Jurkat, Clone E6-1 (cell line): ENCODE measurements around the gene C5orf15.
A peak's percentile ranks its signal among the peaks of the same experiment; 100 is the strongest.
"Not testable (repeated sequence)": the region's sequence is repeated elsewhere in the genome, so short reads cannot be mapped to it uniquely, and the experiment has no call there.

Source experiments
- DNase-seq: peaks from one replicate; pipeline ENCODE4 v3.0.0-alpha.2; 2011; ENCODE audit warnings: low read depth, low spot score
- H3K4me3 ChIP-seq: 2 replicates; pipeline ENCODE4 v1.5.1; 2011; ENCODE audit warnings: mild to moderate bottlenecking, low read length, control low read depth, moderate library complexity

Gene C5orf15

GRCh38 chr5:133942614-133943474 is 25.6 kb downstream of the C5orf15 start:
- no peak for DNase-seq

DNA sequence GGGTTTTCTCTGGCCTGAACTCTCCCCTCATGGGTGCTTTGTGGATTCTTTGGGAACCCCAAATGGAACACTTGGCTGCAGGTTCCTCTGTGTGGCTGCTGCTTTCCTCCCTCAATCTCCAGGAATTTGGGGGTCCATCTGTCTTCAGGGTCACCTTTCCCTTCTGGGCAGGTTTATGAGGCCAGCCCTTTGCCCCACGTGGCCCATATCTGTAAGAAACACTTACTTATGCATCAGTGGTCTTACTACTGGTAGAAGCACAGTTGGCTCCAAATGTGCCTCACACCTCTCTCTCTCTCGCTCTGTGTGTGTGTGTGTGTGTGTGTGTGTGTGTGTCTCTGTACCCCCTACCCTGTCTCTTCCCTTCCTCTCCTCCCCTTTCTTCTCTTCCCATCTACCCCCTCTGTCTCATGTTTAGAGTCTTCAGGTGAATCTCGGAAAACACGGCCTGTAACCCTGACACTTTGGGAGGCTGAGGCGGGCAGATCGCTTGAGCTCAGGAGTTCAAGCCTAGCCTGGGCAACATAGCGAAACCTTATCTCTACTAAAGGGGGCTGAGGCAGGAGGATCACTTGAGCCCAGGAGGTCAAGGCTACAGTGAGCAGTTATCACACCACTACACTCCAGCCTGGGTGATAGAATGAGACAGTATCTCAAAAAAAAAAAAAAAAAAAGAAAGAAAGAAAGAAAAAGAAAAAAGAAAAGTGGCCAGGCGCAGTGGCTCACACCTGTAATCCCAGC is 26.8 kb downstream of the C5orf15 start:
- DNase-seq, result no peak
- no peak overlapping the region for H3K4me3 ChIP-seq

More at GRCh38 chr5:133942614-133943474, 25.6 kb downstream of the C5orf15 start:
- H3K4me3 ChIP-seq, result no peak overlapping the region

GRCh38 chr5:133939668-133940067 is 28.8 kb downstream of the C5orf15 start:
- no peak overlapping the region for H3K4me3 ChIP-seq
- no peak for DNase-seq

- DNase-seq, result no peak
- H3K4me3 ChIP-seq, result no peak overlapping the region
Observed at GRCh38 chr5:133938929-133939328, 29.5 kb downstream of the C5orf15 start.

DNA sequence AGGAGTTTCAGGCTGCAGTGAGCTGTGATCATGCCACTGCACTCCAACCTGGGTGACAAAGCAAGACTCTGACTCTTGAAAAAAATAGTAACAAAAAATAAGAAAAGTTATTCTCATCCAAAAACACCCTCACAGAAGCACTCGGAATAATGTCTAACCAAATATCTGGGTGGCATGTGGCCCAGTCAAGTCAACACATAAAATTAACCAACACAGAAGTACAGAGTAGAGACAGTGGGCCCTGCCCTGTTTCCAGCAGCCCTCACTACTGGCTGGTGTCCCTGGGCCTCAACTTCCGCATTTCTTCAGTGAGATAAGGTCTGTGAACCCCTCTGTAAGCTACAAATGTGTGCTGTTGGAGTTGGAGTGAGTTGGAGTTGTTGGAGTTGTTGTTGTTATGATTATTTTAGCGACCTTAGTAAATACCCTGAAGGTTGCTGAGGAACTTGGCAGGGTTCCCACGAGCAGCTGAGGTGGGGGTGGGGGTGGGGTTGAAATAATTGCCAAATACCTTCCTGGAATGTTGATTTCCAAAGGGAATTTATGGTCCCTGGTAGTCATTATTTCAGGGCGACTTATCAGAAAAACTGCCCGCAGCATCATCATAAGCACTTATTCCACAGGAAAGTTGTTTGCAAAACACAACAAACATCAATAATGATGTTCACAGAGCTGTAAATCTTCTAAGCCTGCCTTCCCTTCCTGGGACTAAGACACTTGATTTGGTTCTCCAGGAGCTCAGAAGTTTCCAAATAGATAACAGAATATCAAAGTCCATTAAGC is 30.2 kb downstream of the C5orf15 start:
- DNase-seq, result no peak
- no peak overlapping the region for H3K4me3 ChIP-seq

GRCh38 chr5:133937628-133938027 is 30.8 kb downstream of the C5orf15 start:
- DNase-seq, H3K4me3 ChIP-seq: not testable (repeated sequence)

GRCh38 chr5:133936651-133937015 is 31.8 kb downstream of the C5orf15 start:
- H3K4me3 ChIP-seq, result no peak overlapping the region
- no peak for DNase-seq

- DNase-seq, H3K4me3 ChIP-seq: not testable (repeated sequence)
Observed at GRCh38 chr5:133935991-133936650, 32.3 kb downstream of the C5orf15 start.

- no peak overlapping the region for H3K4me3 ChIP-seq
Observed at GRCh38 chr5:133935667-133935940, 32.8 kb downstream of the C5orf15 start.

GRCh38 chr5:133934822-133935666 is 33.4 kb downstream of the C5orf15 start:
- no peak for DNase-seq

More at GRCh38 chr5:133935667-133935940, 32.8 kb downstream of the C5orf15 start:
- no peak for DNase-seq

GRCh38 chr5:133934311-133934710 is 34.1 kb downstream of the C5orf15 start:
- DNase-seq, result no peak
- H3K4me3 ChIP-seq, result no peak overlapping the region

More at GRCh38 chr5:133934822-133935666, 33.4 kb downstream of the C5orf15 start:
- H3K4me3 ChIP-seq, result no peak overlapping the region

- H3K4me3 ChIP-seq, result no peak overlapping the region
- peak; percentile 39 for DNase-seq
Observed at GRCh38 chr5:133933670-133934295, 34.6 kb downstream of the C5orf15 start.

DNA sequence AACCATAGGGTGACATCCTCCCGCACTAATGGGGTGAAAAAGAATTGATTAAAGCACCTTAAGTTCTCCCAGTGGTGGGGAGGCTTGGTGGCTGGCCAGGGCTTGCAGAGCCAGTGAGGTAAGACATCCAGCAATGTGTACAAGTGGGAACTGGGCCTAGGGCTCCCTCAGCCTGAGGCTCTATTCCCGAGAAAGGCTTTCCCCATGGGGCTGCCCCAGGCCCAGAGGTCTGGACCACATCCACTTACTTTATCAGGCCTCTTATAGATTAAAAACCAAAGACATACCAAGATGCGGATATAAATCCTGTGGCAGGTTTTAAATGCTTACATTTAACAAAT is 35.3 kb downstream of the C5orf15 start:
- DNase-seq, result no peak
- no peak overlapping the region for H3K4me3 ChIP-seq

DNA sequence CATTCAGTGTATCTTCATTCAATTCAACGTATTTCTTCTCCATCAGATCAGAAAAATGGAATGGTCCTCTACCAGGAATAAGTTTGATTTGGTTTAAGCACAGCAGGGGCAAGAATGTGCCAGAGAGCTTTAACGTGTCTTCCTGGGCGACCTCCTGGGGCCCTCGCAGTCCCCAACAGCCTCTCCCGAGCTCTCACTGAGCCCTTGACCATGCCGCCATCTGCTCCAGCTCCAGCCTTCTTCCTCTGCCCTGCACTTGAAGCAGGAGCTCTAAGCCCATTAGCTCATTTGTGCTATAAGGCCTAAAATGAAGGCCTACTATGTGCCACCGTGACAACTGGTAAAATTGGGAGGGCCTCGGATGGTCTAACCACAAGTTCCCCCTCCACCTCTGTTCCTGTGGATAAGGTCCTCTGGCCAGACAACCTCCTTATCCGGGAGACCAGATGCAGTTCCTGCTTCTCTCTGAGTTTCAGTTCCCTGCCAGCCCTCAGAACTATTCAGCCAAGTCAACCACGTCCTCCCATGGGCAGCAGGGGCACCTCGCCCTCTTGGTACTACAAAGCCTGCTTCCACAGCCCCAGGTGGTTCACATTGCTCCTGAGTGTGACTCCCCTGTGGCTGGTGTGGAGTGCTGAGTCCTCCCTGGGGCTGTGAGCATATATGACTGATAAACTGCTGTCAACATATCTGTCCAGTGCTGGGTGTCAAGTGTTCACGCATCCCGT is 35.8 kb downstream of the C5orf15 start:
- peak; percentile 42 for DNase-seq
- H3K4me3 ChIP-seq, result no peak overlapping the region

DNA sequence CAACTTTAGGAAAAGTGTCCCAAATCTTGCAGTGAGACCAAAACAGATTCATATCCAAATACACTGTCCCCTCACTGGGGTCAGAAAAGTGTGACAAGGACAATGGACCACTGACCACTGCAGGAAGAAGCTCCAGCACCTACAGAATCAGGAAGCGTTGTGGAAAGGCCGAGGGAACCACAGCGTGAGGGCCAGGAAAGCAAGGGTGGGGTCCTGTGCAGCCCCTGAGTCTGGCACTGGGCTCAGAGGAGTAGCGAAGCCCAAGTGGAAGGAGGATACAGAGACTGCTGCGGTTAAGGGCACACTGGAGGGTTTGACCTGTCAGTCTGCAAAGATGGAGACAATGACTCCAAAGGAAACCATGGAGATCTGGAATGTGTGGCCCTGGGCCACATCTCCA is 36.9 kb downstream of the C5orf15 start:
- no peak overlapping the region for H3K4me3 ChIP-seq
- no peak for DNase-seq

GRCh38 chr5:133930813-133931090 is 37.7 kb downstream of the C5orf15 start:
- H3K4me3 ChIP-seq, result no peak overlapping the region
- DNase-seq, result no peak

DNA sequence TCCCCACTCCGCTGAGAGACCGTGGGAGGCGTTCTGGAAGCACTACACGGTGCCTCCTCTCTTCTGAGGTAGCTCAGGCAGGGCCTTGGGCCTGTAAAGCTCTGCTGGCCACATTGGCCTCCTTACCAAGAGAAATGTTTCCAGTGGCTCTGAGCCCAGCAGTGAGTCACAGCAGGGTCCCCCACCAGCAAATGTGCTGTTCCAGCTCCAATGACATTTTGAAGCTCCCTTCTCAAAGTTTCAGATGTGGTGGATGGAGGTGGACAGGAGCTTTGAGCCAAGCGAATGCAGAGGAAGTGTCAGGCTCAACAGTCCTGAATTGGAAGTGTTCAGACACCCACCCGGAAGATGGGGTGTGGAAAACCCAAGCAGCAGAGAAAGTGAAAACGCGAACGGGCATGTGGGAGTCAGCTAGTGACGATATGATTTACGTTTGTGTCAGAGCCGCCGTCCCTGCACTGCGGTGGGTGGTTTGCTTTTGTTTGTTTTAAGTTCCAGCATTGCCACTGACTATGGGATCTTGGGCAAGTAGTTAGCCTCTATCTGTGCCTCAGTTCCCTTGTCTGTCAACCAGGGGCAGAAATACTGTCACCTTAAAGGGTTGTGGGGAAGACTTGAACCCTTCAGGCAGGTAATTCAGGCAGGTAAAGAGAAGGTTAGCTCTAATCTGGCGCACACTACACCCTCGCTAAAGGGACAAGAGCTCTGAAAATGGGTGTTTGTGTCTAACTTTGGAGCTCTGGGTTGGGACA is 38.2 kb downstream of the C5orf15 start:
- no peak overlapping the region for H3K4me3 ChIP-seq
- DNase-seq, result no peak
